Keratinocyte (primary cell): Measurements from ENCODE around the gene TAX1BP3. TPM values are rescaled to one million over a fixed set of nuclear protein-coding genes. Genes with fewer than 3 reads are reported as not detected.

Experiments used
- DNase-seq: peaks from one replicate; pipeline ENCODE4 v3.0.0-alpha.2; 2011; ENCODE audit warnings: low read depth, missing footprints, low spot score
- FAIRE-seq: peaks from 2 replicates; lab custom pipeline; 2011; peaks lifted over from hg19 to GRCh38; lab: Jason Lieb, UNC
- H2AFZ ChIP-seq: 2 replicates; pipeline ENCODE4 v1.6.0; 2012; ENCODE audit warnings: low read length, control low read depth, inconsistent platforms; ENCODE audit not compliant: control insufficient read depth
- H3K27ac ChIP-seq: 2 replicates; pipeline ENCODE4 v1.5.1; 2011; ENCODE audit warnings: low read length; ENCODE audit not compliant: control insufficient read depth, insufficient read depth
- H3K27me3 ChIP-seq: 3 replicates; pipeline ENCODE4 v1.6.0; 2011; ENCODE audit warnings: low read length; ENCODE audit not compliant: control insufficient read depth, insufficient read depth; ENCODE audit errors: extremely low read depth
- H3K36me3 ChIP-seq, 2 experiments: 2 replicates in 1 of 2; 3 replicates in 1 of 2; pipeline ENCODE4 v1.5.1; 2011; ENCODE audit warnings: low read length in 2 of 2, mild to moderate bottlenecking in 1 of 2; ENCODE audit not compliant: control insufficient read depth in 2 of 2, insufficient read depth in 2 of 2; ENCODE audit errors: extremely low read depth in 1 of 2
- H3K4me1 ChIP-seq: 3 replicates; pipeline ENCODE4 v1.5.1; 2011; ENCODE audit warnings: low read length; ENCODE audit not compliant: control insufficient read depth, insufficient read depth; ENCODE audit errors: extremely low read depth
- H3K4me2 ChIP-seq: 3 replicates; pipeline ENCODE4 v1.6.0; 2011; ENCODE audit warnings: low read depth, low read length; ENCODE audit not compliant: control insufficient read depth, insufficient read depth; ENCODE audit errors: extremely low read depth
- H3K4me3 ChIP-seq, 3 experiments: fragments of 200-600 bp in 1 of 3; sonication (generic) in 1 of 3; 2 replicates in 2 of 3; 3 replicates in 1 of 3; pipeline ENCODE4 v1.5.1; 2011 to 2016; ENCODE audit warnings: low read length in 3 of 3, mild to moderate bottlenecking in 3 of 3, control low read depth in 2 of 3, inconsistent platforms in 1 of 3, low read depth in 1 of 3, mixed read lengths in 1 of 3, mixed run types in 1 of 3, moderate library complexity in 1 of 3; ENCODE audit not compliant: control insufficient read depth in 2 of 3, insufficient read depth in 2 of 3; ENCODE audit errors: extremely low read depth in 1 of 3
- H3K79me2 ChIP-seq: 2 replicates; pipeline ENCODE4 v1.6.0; 2012; ENCODE audit warnings: low read length; ENCODE audit not compliant: control insufficient read depth, insufficient read depth
- H3K9ac ChIP-seq: 3 replicates; pipeline ENCODE4 v1.6.0; 2011; ENCODE audit warnings: low read length; ENCODE audit not compliant: control insufficient read depth, insufficient read depth; ENCODE audit errors: extremely low read depth
- H3K9me1 ChIP-seq: 3 replicates; pipeline ENCODE4 v1.6.0; 2011; ENCODE audit warnings: low read length; ENCODE audit not compliant: control insufficient read depth, insufficient read depth; ENCODE audit errors: extremely low read depth
- H3K9me3 ChIP-seq: 2 replicates; pipeline ENCODE4 v1.5.1; 2012; ENCODE audit warnings: low read depth, low read length; ENCODE audit not compliant: control insufficient read depth
- H4K20me1 ChIP-seq: 3 replicates; pipeline ENCODE4 v1.6.0; 2011; ENCODE audit warnings: low read length; ENCODE audit not compliant: control insufficient read depth, insufficient read depth; ENCODE audit errors: extremely low read depth
- CTCF ChIP-seq, 3 experiments: IDR thresholded peaks in 1 of 3; conservative IDR thresholded peaks in 1 of 3; optimal IDR thresholded peaks in 1 of 3; 2 replicates in 2 of 3; 3 replicates in 1 of 3; pipeline versions ENCODE3 to v1.5.1; 2011; ENCODE audit warnings: low read length in 3 of 3, mild to moderate bottlenecking in 3 of 3, moderate library complexity in 2 of 3, control low read depth in 1 of 3, inconsistent platforms in 1 of 3; ENCODE audit not compliant: insufficient read depth in 2 of 3; ENCODE audit errors: extremely low read depth in 1 of 3
- EZH2 ChIP-seq: IDR thresholded peaks from one replicate; pipeline ENCODE4 v1.6.1; 2012; ENCODE audit warnings: inconsistent platforms, mild to moderate bottlenecking, low read length, moderate library complexity
- dilution Hi-C: fragments of 300-500 bp; cut with MboI; formaldehyde crosslinking; loops from one replicate; pipeline ENCODE4 v1.7.0; 2020; ENCODE audit warnings: low sequenced_read_pairs; ENCODE audit not compliant: extremely low pct_ligation_motif_present
- polyA minus RNA-seq, 3 experiments: library from RNA; depleted of rRNA, polyadenylated mRNA; stranded (reverse); fragments of >200 nt; gene quantifications; 1 replicate in 1 of 3; 2 replicates in 1 of 3; 3 replicates in 1 of 3; pipeline ENCODE4 v1.2.3, GENCODE V29; 2011
- polyA plus RNA-seq, 5 experiments: library from polyadenylated mRNA; depleted of rRNA in 3 of 5; stranded (reverse) in 3 of 5; stranded (forward) in 1 of 5; unstranded in 1 of 5; fragments of >200 nt; gene quantifications; 1 replicate in 1 of 5; 2 replicates in 3 of 5; 3 replicates in 1 of 5; pipeline versions ENCODE4 v1.2.1 to v1.2.3, GENCODE V29; 2011 to 2012; ENCODE audit warnings: missing spikeins in 2 of 5, low read depth in 1 of 5, low replicate concordance in 1 of 5

The TAX1BP3 gene
- polyA plus RNA-seq (105 to 197 TPM (median 126 TPM) in 3 replicates), polyA minus RNA-seq (105 to 182 TPM (median 114 TPM) in 3 replicates)
- 61.1 TPM for polyA plus RNA-seq (2011; ENCODE audit: low read depth)
- polyA plus RNA-seq (2011; cell fraction: cytosol; rRNA removed): 211 and 254 TPM in 2 replicates
- 86.6 and 95.3 TPM in 2 replicates for polyA plus RNA-seq (2011; cell fraction: nucleus; rRNA removed)
- 148 and 244 TPM in 2 replicates for polyA plus RNA-seq (2012; ENCODE audit: low replicate concordance)
- polyA minus RNA-seq (2011; cell fraction: cytosol; rRNA and poly(A)+ RNA removed): 407 TPM
- 50.0 and 54.6 TPM in 2 replicates for polyA minus RNA-seq (2011; cell fraction: nucleus; rRNA and poly(A)+ RNA removed)

- DNase-seq (peak; percentile 90), FAIRE-seq (peak; percentile 26)
- H3K27ac ChIP-seq: peak within 1 kb of the TSS; percentile 88
- peak within 1 kb of the TSS; percentile 96 to 99 (median 98) for H3K4me3 ChIP-seq
- peaks cover 30% of the 10 kb centered on the region for H3K4me1 ChIP-seq
- H3K36me3 ChIP-seq: peaks cover 16 to 31% of the 10 kb centered on the region in 2 experiments
- peak in 1 of 3 experiments; percentile 5 for TF ChIP-seq CTCF (optimal IDR thresholded peaks at IDR 0.05 in 1 of 3, IDR thresholded peaks at IDR 0.05 in 1 of 3, conservative IDR thresholded peaks at IDR 0.05 in 1 of 3; ENCODE audit: extremely low read depth in 1 of 3, insufficient read depth in 2 of 3, low read length in 3 of 3)
- no peak for TF ChIP-seq EZH2
- H3K79me2 ChIP-seq: peaks cover 50% of the 10 kb centered on the region
- H3K27me3 ChIP-seq: no peaks in the 10 kb centered on the region
- peak within 1 kb of the TSS; percentile 83 for H2AFZ ChIP-seq
- H3K9me1 ChIP-seq: peaks cover 5% of the 10 kb centered on the region
- peak within 1 kb of the TSS; percentile 100 for H3K4me2 ChIP-seq
- dilution Hi-C loops: no loop called here
- H3K9me3 ChIP-seq: no peaks in the 10 kb centered on the region
- peak within 1 kb of the TSS; percentile 96 for H3K9ac ChIP-seq
- peaks cover 12% of the 10 kb centered on the region for H4K20me1 ChIP-seq
Measured at GRCh38 chr17:3668279-3669084, at the start of gene TAX1BP3, which contains the start of gene EMC6. Gene TAX1BP3 (minus strand): TSS chr17:3668578. CDS start chr17:3668526, 52 bp downstream. Gene EMC6 (plus strand): TSS chr17:3668812. CDS start chr17:3669147, 335 bp downstream.

GRCh38 chr17:3715296-3715695 is 46.9 kb upstream of the TAX1BP3 start:
- no peaks in the 10 kb centered on the region for H3K79me2 ChIP-seq
- no peaks in the 10 kb centered on the region for H4K20me1 ChIP-seq
- DNase-seq (no peak), FAIRE-seq (no peak)
- no peak for TF ChIP-seq CTCF (optimal IDR thresholded peaks at IDR 0.05 in 1 of 3, IDR thresholded peaks at IDR 0.05 in 1 of 3, conservative IDR thresholded peaks at IDR 0.05 in 1 of 3; ENCODE audit: extremely low read depth in 1 of 3, insufficient read depth in 2 of 3, low read length in 3 of 3)
- no peak for TF ChIP-seq EZH2
- no peaks in the 10 kb centered on the region for H3K27me3 ChIP-seq
- H3K4me1 ChIP-seq: peaks cover 8% of the 10 kb centered on the region
- H3K4me2 ChIP-seq: no peak overlapping the region
- H3K27ac ChIP-seq: no peak overlapping the region
- no peaks in the 10 kb centered on the region for H3K9me3 ChIP-seq
- H2AFZ ChIP-seq: no peak overlapping the region
- dilution Hi-C loops: no loop called here
- H3K9ac ChIP-seq: no peak overlapping the region
- H3K36me3 ChIP-seq: peaks cover 9 to 27% of the 10 kb centered on the region in 2 experiments
- H3K9me1 ChIP-seq: no peaks in the 10 kb centered on the region
- no peak overlapping the region for H3K4me3 ChIP-seq
